HCT116 (cell line): ENCODE results near the gene AGTRAP. TPM values are rescaled to one million over a fixed set of nuclear protein-coding genes. Genes with fewer than 3 reads are reported as not detected.

Experiments used
- ATAC-seq: fragments of 200-7000 bp; cut with Tn5 transposase; 2 replicates; pipeline ENCODE4 v1.9.1; 2020; ENCODE audit warnings: mild to moderate bottlenecking, moderate library complexity
- BruUV-seq: library from RNA; stranded (reverse); fragments of 400-500 nt; replicated peaks from 2 replicates; lab custom pipeline; 2021; lab: Mats Ljungman, UMichigan
- CTCF ChIA-PET: fragments of 300-600 bp; sonication (Branson Sonifier 250); formaldehyde crosslinking; loops from one replicate; lab custom pipeline; 2021; ENCODE audit warnings: antibody characterized with exemption; lab: Charles Lee
- POLR2A ChIA-PET: fragments of 300-600, 350-600 bp; sonication (Branson Sonifier 250); formaldehyde crosslinking; loops from one replicate; lab custom pipeline; 2021; ENCODE audit warnings: antibody characterized with exemption; lab: Charles Lee
- RAD21 ChIA-PET, 2 experiments: fragments of 300-600 bp; sonication (Branson Sonifier 250); formaldehyde crosslinking; loops; one replicate each; lab custom pipeline; 2023; ENCODE audit warnings: low total read pairs in 2 of 2; ENCODE audit not compliant: uncharacterized antibody in 2 of 2, unreplicated experiment in 2 of 2, low non-redundant PET in 1 of 2; lab: Charles Lee
- DNase-seq: peaks from one replicate; pipeline ENCODE4 v3.0.0-alpha.2; 2010; ENCODE audit warnings: low read depth, low spot score
- H2AFZ ChIP-seq: fragments of 200-600 bp; shearing (Covaris generic), sonication (generic); 2 replicates; pipeline ENCODE4 v1.6.1; 2017; ENCODE audit warnings: low read depth, mixed run types, mixed read lengths, antibody characterized with exemption, low read length; ENCODE audit not compliant: poor library complexity, severe bottlenecking
- H3K27ac ChIP-seq: 2 replicates; pipeline ENCODE4 v1.5.1; 2012; ENCODE audit warnings: low read depth, low read length
- H3K27me3 ChIP-seq: fragments of 200-600 bp; sonication (generic); 2 replicates; pipeline ENCODE4 v1.6.1; 2016; ENCODE audit warnings: mixed run types, low read length, mixed read lengths; ENCODE audit not compliant: insufficient read depth
- H3K36me3 ChIP-seq, 2 experiments: fragments of 200-500 bp in 1 of 2; fragments of 200-600 bp in 1 of 2; sonication (Bioruptor generic) in 1 of 2; sonication (generic) in 1 of 2; 2 replicates each; pipeline versions ENCODE4 v1.5.1 to v1.6.1; 2014 to 2016; ENCODE audit warnings: low read length in 2 of 2, inconsistent platforms in 1 of 2, mixed read lengths in 1 of 2, mixed run types in 1 of 2; ENCODE audit not compliant: insufficient read depth in 2 of 2, control insufficient read depth in 1 of 2
- H3K4me1 ChIP-seq, 2 experiments: fragments of 200-600 bp in 1 of 2; sonication (generic) in 1 of 2; 2 replicates each; pipeline versions ENCODE4 v1.5.1 to v1.6.1; 2012 to 2017; ENCODE audit warnings: low read length in 2 of 2, inconsistent platforms in 1 of 2, mild to moderate bottlenecking in 1 of 2, mixed read lengths in 1 of 2, mixed run types in 1 of 2, moderate library complexity in 1 of 2; ENCODE audit not compliant: insufficient read depth in 2 of 2, control insufficient read depth in 1 of 2
- H3K4me2 ChIP-seq: fragments of 200-600 bp; sonication (generic); 2 replicates; pipeline ENCODE4 v1.6.1; 2017; ENCODE audit warnings: mixed run types, low read length, mixed read lengths
- H3K4me3 ChIP-seq, 2 experiments: fragments of 200-600 bp in 1 of 2; sonication (generic) in 1 of 2; replicated peaks in 1 of 2; 2 replicates each; pipeline ENCODE4 v1.5.1; 2011 to 2016; ENCODE audit warnings: low read length in 2 of 2, control low read depth in 1 of 2, low read depth in 1 of 2, mild to moderate bottlenecking in 1 of 2, mixed read lengths in 1 of 2, mixed run types in 1 of 2
- H3K79me2 ChIP-seq: fragments of 200-600 bp; sonication (generic); 2 replicates; pipeline ENCODE4 v1.6.1; 2017; ENCODE audit warnings: mild to moderate bottlenecking, mixed run types, low read length, moderate library complexity, mixed read lengths; ENCODE audit not compliant: insufficient read depth
- H3K9ac ChIP-seq: fragments of 200-600 bp; sonication (generic); 2 replicates; pipeline ENCODE4 v1.6.1; 2016; ENCODE audit warnings: low read length, mixed read lengths
- H3K9me2 ChIP-seq: fragments of 200-600 bp; sonication (generic), shearing (Covaris generic); 2 replicates; pipeline ENCODE4 v1.6.1; 2017; ENCODE audit warnings: mixed run types, mild to moderate bottlenecking, moderate library complexity; ENCODE audit not compliant: insufficient read depth
- H3K9me3 ChIP-seq, 2 experiments: fragments of 200-500 bp in 1 of 2; fragments of 200-600 bp in 1 of 2; sonication (Bioruptor generic) in 1 of 2; sonication (generic) in 1 of 2; 2 replicates each; pipeline ENCODE4 v1.6.1; 2014 to 2017; ENCODE audit warnings: low read length in 2 of 2, mixed read lengths in 2 of 2, inconsistent platforms in 1 of 2, low read depth in 1 of 2, mild to moderate bottlenecking in 1 of 2, mixed run types in 1 of 2, moderate library complexity in 1 of 2; ENCODE audit not compliant: control insufficient read depth in 1 of 2, insufficient read depth in 1 of 2
- H4K20me1 ChIP-seq: fragments of 200-600 bp; sonication (generic), shearing (Covaris generic); 2 replicates; pipeline ENCODE4 v1.6.1; 2017; ENCODE audit warnings: mixed run types, mild to moderate bottlenecking, moderate library complexity; ENCODE audit not compliant: insufficient read depth
- ATF3 ChIP-seq: IDR thresholded peaks from 2 replicates; pipeline ENCODE4 v1.6.1; 2012
- CBX3 ChIP-seq: IDR thresholded peaks from 2 replicates; pipeline ENCODE4 v1.6.1; 2012; ENCODE audit warnings: low read depth
- CTCF ChIP-seq, 3 experiments: fragments of 200-600 bp in 1 of 3; sonication (generic) in 1 of 3; IDR thresholded peaks in 2 of 3; conservative IDR thresholded peaks in 1 of 3; 2 replicates each; pipeline ENCODE4 v1.5.1; 2012 to 2017; ENCODE audit warnings: low read depth in 2 of 3, low read length in 2 of 3, antibody characterized with exemption in 1 of 3, borderline replicate concordance in 1 of 3, control low read depth in 1 of 3, mild to moderate bottlenecking in 1 of 3, mixed read lengths in 1 of 3, mixed run types in 1 of 3, moderate library complexity in 1 of 3; ENCODE audit not compliant: insufficient read depth in 1 of 3
- EGR1 ChIP-seq: IDR thresholded peaks from 2 replicates; pipeline ENCODE4 v1.6.1; 2012; ENCODE audit warnings: low read depth
- ELF1 ChIP-seq: IDR thresholded peaks from 2 replicates; pipeline ENCODE4 v1.6.1; 2012; ENCODE audit warnings: low read depth, borderline replicate concordance
- EZH2phosphoT487 ChIP-seq: fragments of 200-600 bp; IDR thresholded peaks from 2 replicates; pipeline ENCODE4 v1.6.1; 2018; ENCODE audit warnings: antibody characterized with exemption, borderline replicate concordance
- FOSL1 ChIP-seq: IDR thresholded peaks from 2 replicates; pipeline ENCODE4 v1.6.1; 2012; ENCODE audit warnings: low read depth
- POLR2AphosphoS5 ChIP-seq: IDR thresholded peaks from 2 replicates; pipeline ENCODE4 v1.6.1; 2011; ENCODE audit warnings: mild to moderate bottlenecking, low read depth, low read length, moderate library complexity
- SIN3A ChIP-seq: IDR thresholded peaks from 2 replicates; pipeline ENCODE4 v1.6.1; 2012; ENCODE audit warnings: low read depth
- SRF ChIP-seq: IDR thresholded peaks from 2 replicates; pipeline ENCODE4 v1.6.1; 2012; ENCODE audit warnings: low read depth
- TCF7L2 ChIP-seq: IDR thresholded peaks from 2 replicates; pipeline ENCODE4 v1.7.0; 2011; ENCODE audit warnings: borderline replicate concordance, inconsistent platforms; ENCODE audit not compliant: insufficient read depth, insufficient read length; ENCODE audit errors: extremely low read depth
- ZFX ChIP-seq: fragments of 450-650 bp; IDR thresholded peaks from 2 replicates; pipeline ENCODE4 v1.6.1; 2017
- ZNF274 ChIP-seq: fragments of 200-500 bp; sonication (Bioruptor generic); IDR thresholded peaks from 2 replicates; pipeline ENCODE4 v1.6.1; 2014; ENCODE audit warnings: mild to moderate bottlenecking, low read depth, low read length, inconsistent platforms
- intact Hi-C: fragments of 100-400 bp; cut with micrococcal nuclease; formaldehyde crosslinking; loops from 2 replicates; pipeline ENCODE4 v1.10.0; 2022
- total RNA-seq: library from RNA; stranded (reverse); gene quantifications from one replicate; pipeline ENCODE4 v1.2.1, GENCODE V29; 2021; ENCODE audit not compliant: unreplicated experiment
- TF ChIP-seq, protein P1 (sequence below): IDR thresholded peaks from 2 replicates; pipeline ENCODE4 v1.6.1; 2012; ENCODE audit warnings: low read depth
- TF ChIP-seq, protein P2 (sequence below): IDR thresholded peaks from 2 replicates; pipeline ENCODE4 v1.6.1; 2011; ENCODE audit warnings: mild to moderate bottlenecking, low read length, moderate library complexity; ENCODE audit not compliant: insufficient replicate concordance; ENCODE audit errors: extremely low read depth
- TF ChIP-seq, protein P3 (sequence below): IDR thresholded peaks from 2 replicates; pipeline ENCODE4 v1.6.1; 2012

Gene AGTRAP
- total RNA-seq, 1 experiment from 2014 or later: 49.0 TPM

GRCh38 chr1:11795238-11795890 is 59.4 kb downstream of the AGTRAP start:
- no peaks in the 10 kb centered on the region for H3K79me2 ChIP-seq
- TF ChIP-seq SRF (no peak), CTCF (IDR thresholded peaks at IDR 0.05 in 2 of 3, conservative IDR thresholded peaks at IDR 0.05 in 1 of 3; ENCODE audit: borderline replicate concordance in 1 of 3, insufficient read depth in 1 of 3, low read depth in 2 of 3, low read length in 2 of 3) (no peak), CBX3 (no peak), TCF7L2 (no peak), ZFX (no peak), ELF1 (no peak), FOSL1 (no peak), EZH2phosphoT487 (no peak), ATF3 (no peak), ZNF274 (no peak), SIN3A (no peak), POLR2AphosphoS5 (no peak), EGR1 (no peak)
- TF ChIP-seq, protein P1, sequence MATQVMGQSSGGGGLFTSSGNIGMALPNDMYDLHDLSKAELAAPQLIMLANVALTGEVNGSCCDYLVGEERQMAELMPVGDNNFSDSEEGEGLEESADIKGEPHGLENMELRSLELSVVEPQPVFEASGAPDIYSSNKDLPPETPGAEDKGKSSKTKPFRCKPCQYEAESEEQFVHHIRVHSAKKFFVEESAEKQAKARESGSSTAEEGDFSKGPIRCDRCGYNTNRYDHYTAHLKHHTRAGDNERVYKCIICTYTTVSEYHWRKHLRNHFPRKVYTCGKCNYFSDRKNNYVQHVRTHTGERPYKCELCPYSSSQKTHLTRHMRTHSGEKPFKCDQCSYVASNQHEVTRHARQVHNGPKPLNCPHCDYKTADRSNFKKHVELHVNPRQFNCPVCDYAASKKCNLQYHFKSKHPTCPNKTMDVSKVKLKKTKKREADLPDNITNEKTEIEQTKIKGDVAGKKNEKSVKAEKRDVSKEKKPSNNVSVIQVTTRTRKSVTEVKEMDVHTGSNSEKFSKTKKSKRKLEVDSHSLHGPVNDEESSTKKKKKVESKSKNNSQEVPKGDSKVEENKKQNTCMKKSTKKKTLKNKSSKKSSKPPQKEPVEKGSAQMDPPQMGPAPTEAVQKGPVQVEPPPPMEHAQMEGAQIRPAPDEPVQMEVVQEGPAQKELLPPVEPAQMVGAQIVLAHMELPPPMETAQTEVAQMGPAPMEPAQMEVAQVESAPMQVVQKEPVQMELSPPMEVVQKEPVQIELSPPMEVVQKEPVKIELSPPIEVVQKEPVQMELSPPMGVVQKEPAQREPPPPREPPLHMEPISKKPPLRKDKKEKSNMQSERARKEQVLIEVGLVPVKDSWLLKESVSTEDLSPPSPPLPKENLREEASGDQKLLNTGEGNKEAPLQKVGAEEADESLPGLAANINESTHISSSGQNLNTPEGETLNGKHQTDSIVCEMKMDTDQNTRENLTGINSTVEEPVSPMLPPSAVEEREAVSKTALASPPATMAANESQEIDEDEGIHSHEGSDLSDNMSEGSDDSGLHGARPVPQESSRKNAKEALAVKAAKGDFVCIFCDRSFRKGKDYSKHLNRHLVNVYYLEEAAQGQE: no peak
- TF ChIP-seq, protein P2, sequence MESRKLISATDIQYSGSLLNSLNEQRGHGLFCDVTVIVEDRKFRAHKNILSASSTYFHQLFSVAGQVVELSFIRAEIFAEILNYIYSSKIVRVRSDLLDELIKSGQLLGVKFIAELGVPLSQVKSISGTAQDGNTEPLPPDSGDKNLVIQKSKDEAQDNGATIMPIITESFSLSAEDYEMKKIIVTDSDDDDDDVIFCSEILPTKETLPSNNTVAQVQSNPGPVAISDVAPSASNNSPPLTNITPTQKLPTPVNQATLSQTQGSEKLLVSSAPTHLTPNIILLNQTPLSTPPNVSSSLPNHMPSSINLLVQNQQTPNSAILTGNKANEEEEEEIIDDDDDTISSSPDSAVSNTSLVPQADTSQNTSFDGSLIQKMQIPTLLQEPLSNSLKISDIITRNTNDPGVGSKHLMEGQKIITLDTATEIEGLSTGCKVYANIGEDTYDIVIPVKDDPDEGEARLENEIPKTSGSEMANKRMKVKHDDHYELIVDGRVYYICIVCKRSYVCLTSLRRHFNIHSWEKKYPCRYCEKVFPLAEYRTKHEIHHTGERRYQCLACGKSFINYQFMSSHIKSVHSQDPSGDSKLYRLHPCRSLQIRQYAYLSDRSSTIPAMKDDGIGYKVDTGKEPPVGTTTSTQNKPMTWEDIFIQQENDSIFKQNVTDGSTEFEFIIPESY: no peak
- TF ChIP-seq, protein P3, sequence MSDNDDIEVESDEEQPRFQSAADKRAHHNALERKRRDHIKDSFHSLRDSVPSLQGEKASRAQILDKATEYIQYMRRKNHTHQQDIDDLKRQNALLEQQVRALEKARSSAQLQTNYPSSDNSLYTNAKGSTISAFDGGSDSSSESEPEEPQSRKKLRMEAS: no peak
- H4K20me1 ChIP-seq: no peaks in the 10 kb centered on the region
- CTCF ChIA-PET: no interaction called here
- no peak overlapping the region for H3K4me2 ChIP-seq
- H3K27me3 ChIP-seq: no peaks in the 10 kb centered on the region
- H3K4me3 ChIP-seq: no peak overlapping the region
- RAD21 ChIA-PET: no interaction called here
- no peak for ATAC-seq
- no peak for DNase-seq
- no peaks in the 10 kb centered on the region for H3K9me3 ChIP-seq
- intact Hi-C loops: no loop called here
- no peak overlapping the region for H3K27ac ChIP-seq
- H3K9me2 ChIP-seq: no peaks in the 10 kb centered on the region
- POLR2A ChIA-PET: no interaction called here
- H3K9ac ChIP-seq: no peak overlapping the region
- H3K36me3 ChIP-seq: no peaks in the 10 kb centered on the region
- H3K4me1 ChIP-seq: peaks cover 21 to 43% of the 10 kb centered on the region in 2 experiments
- H2AFZ ChIP-seq: no peak overlapping the region
- BruUV-seq: no TSS peak
